ENCODE results near the gene KBTBD8.

KBTBD8 gene

DNA sequence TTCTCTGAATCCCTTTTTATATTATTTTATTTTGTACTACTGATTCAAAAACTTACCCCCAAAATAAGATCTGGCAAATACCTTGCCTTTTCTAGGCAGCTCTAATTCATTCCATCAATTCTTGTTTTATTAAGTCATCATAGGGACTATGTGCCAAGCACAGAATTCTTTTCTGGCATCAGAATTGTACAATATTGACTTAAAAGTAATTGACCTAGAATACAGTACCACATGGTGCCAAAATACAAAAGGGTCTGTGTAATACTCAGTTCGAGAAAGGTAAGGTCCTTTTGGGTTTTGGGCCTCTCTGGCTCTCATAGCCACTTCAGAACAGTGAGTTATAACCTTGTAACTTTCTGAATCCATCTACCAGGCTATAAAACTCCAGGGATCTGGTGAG is 46.2 kb downstream of the KBTBD8 start:
- no peak for DNase-seq

DNA sequence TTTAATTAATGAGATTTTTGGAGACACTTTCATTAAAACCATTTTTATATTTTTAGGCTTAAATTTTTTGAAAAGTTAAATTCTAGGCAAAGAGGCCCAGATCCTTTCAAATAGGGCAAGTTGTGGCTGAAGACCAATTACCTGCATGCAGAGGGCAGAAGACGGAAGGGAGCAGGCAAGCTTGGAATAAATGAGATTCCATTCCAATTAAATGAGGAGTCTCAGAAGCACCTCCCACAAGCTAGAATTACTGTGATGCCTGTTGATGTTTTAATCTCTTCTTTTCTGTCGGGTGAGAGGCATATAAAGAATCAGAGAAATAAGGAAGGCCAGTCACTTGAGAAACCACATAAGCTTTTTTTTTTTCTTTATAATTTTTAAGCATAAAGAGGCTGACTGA is 46.8 kb downstream of the KBTBD8 start:
- no peak for DNase-seq

DNA sequence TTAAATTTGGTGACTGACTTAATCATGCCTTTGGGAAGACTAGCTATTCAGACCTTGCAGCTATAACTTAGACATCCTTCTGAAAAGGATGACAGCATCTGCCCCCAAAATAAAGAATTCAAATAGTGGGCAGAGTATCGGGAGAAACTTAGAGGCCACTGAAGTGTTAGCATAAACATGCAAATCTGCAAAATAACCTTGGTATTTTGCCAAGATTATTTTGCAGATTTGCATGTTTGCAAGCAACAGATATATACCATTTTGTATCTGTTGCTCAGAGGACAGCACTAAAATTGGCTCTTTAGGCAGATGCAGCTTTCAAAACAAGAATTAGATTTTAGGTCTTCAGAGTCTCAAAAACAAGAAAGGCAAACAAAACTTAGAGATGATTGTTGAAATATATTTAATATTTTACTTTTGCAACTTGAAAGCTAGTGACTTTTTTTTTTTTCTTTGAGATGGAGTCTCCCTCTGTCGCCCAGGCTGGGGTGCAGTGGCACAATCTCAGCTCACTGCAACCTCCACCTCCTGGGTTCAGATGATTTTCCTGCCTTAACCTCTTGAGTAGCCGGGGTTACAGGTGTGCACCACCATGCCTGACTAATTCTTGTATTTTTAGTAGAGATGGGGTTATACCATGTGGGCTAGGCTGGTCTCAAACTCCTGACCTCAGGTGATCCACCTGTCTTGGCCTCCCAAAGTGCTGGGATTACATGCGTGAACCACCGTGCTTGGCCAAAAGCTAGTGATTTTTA is 47.8 kb downstream of the KBTBD8 start:
- DNase-seq, result no peak

DNA sequence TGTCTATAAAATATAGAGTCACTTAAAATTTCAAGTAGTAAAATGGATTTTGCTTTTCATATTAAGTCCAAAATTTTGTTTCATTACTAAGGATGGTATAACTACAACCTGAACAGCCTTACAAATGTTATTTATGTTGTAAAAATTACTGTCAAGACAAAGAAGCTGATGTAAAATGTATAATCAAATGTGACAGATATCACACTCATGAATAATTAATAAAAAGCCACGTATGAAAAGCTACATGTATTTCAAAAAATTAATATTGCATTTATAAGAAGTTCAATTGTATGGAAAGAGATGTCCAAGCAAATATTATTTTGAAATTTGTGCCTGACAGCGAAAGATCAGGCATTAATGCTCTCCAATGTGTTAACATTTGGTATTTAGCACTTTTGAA is 48.9 kb downstream of the KBTBD8 start:
- no peak for DNase-seq

DNA sequence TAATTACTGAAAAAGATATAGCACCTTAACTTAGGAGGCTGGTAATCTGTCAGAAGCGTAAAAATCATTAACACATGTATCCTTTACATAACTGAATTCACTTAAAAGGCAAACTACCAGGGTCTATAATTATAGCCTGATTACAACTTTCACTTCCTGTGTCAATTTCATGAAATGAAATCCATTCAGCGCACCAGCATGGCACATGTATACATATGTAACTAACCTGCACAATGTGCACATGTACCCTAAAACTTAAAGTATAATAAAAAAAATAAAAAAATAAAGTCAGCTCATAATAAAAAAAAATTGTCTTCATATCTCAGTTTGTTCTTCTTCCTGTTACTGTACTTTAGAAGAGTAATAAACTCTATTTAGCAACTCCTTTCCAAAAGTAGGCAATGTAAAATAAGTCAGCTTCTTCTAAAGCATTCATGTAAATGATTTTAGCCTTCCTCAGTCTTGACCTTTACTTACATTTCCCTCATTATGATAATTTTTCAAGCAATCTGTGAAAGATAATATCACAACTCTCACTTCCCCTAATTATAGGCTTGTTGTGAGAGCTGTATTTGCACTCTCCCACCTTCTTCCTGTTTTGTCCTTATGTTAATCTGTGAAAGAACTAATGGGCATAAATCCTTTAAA is 50.1 kb downstream of the KBTBD8 start:
- no peak for DNase-seq

DNA sequence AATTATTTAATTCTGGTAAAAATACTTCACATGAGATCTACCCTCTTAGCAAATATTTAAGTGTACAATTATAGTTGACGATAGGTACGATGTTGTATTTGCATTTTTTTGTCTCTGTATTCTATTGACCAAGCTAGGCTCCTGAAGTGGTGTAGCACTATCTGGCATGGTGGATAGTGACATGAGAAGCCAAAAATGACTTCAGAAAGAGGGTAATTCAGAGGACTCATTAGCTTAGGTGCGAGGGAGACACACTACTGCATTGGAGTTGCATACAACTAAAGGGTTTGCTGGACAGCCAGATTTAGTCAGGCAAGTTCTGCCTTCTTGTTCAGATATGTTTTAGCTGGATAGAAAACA is 50.6 kb downstream of the KBTBD8 start:
- no peak for DNase-seq

DNA sequence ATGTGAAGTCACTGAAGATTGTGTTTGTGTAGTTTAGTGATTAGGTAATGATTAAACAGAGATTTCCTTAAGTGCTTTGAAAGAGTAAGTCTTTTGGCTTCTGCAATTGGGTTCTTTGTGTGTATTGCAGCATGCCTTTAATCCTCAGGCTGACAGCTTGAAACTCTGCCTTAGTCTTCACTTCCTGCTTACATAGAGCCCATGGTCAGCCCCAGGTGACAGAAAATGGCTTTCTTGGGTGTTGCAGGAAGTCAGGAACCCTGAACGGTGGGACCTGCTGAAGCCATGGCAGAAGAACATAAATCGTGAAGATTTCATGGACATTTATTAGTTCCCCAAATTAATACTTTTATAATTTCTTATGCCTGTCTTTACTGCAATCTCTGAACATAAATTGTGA is 61.3 kb downstream of the KBTBD8 start:
- no peak for DNase-seq

Measured in RPMI8226 (cell line).